GM12875 (cell line): ENCODE measurements around the gene CCDC86.

Source experiments
- H3K4me3 ChIP-seq: one replicate; pipeline ENCODE4 v1.5.1; 2011; ENCODE audit warnings: low read depth, low read length, control low read depth
- TF ChIP-seq, protein P1 (sequence below): IDR thresholded peaks from 2 replicates; pipeline ENCODE4 v1.5.1; 2011; ENCODE audit warnings: low read depth, mild to moderate bottlenecking, control low read depth, inconsistent platforms, low read length, moderate library complexity, borderline replicate concordance; ENCODE audit not compliant: insufficient read depth

CCDC86 gene

DNA sequence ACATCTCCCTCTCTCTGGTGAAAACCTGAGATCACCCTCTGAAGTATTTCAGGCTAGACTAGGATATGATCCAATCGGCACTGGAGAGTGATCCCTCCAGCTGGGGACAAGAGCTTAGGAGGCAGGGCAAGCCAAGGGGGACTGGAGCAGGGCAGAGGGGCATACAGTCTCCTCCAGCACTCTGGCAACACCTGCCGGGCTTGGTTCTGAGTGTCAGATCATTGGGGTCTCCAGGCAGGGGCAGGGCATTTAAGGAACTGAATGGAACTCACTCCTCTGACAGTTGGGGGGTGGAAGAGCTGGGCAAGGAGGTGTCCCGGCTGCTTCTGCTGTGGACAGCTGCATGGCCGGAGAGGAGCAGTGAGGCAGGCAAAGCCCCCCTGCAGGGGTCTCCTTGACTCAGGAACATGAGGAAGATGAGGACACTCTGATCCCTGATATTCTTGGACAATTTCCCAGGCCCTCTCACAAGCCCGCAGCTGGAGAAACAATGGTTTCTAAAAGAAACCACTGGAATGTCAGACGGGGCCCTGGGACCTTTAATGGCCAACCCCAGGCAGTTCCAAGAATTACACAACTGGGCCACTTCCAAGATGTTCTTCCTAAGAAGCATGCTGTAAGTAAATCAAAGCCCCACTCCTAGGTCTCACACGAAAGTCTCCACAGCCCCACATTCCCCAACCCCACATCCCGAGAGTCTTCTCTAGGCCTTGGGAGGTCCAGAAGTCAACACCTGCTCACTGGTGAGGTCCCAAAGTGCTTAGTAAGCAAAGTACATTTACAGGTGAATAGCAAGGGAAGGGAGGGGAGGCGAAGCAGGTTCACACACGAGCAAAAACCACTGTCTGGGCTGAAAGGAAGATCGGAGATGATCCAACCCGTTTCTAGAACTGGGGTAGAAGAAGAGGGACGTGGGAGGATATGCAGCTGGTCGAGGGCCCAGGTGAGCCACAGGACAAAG is 1.2 kb upstream of the CCDC86 start:
- H3K4me3 ChIP-seq, result no peak overlapping the region
- TF ChIP-seq, protein P1, sequence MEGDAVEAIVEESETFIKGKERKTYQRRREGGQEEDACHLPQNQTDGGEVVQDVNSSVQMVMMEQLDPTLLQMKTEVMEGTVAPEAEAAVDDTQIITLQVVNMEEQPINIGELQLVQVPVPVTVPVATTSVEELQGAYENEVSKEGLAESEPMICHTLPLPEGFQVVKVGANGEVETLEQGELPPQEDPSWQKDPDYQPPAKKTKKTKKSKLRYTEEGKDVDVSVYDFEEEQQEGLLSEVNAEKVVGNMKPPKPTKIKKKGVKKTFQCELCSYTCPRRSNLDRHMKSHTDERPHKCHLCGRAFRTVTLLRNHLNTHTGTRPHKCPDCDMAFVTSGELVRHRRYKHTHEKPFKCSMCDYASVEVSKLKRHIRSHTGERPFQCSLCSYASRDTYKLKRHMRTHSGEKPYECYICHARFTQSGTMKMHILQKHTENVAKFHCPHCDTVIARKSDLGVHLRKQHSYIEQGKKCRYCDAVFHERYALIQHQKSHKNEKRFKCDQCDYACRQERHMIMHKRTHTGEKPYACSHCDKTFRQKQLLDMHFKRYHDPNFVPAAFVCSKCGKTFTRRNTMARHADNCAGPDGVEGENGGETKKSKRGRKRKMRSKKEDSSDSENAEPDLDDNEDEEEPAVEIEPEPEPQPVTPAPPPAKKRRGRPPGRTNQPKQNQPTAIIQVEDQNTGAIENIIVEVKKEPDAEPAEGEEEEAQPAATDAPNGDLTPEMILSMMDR, result no peak

DNA sequence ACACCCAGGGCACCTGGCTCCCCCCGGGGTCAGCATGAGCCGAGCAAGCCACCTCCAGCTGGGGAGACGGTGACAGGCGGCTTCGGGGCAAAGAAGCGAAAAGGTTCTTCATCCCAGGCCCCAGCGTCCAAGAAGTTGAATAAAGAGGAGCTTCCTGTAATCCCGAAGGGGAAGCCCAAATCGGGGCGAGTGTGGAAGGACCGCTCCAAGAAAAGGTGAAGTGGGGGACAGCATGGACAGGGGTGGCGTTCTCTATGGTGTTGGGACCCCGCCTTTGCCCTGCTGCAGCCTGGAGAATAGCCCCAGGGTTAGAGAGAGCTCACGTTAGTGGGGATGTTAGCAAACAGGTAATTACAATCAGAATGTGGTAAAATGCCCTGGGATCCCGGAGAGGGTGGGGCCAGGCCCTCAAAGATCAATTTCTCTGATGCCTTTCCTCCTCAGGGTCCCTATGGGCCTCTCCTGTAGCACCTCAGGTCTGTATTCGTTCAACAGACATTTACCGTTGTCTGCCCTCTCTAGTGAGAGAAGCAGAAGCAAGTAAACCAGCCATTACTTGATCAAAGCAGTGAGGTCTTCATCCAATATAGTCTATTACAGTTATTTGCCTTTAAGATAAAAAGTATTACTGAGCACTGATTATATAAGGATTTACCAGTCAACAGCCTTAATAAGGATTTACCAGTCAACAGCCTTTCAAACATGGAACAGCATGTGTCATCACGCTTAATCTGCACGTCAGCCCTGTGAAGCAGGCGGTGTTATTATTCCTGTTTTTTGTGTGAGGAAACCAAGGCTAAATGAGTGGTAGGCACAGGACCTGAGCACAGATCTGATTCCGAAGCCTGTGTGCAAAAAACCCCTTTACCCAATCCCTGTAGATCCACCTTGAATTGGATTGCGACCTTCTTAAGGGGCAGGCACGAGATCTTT is 1.0 kb downstream of the CCDC86 start:
- H3K4me3 ChIP-seq, result peak overlapping the region; percentile 96
- TF ChIP-seq, protein P1, result no peak

- H3K4me3 ChIP-seq, result peak overlapping the region; percentile 96
- TF ChIP-seq, protein P1, result no peak
Measured at GRCh38 chr11:60844045-60844869, 2.3 kb downstream of the CCDC86 start.

DNA sequence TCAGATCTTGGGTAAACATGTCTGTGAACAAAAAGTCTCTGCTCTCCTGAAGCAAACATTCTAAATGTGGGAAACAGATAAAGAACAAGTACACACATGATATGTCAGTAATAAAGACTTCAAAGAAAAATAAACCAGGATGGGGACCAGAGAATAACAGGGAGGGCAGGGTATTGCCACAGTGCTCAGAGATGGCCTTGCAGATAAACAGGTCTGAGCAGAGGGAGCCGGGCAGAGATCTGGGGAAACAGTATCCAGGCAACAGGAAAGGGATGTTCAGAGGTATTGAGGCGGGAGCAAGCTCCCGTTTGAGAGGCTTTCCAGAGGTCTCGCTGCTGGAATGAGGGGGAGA is 2.9 kb downstream of the CCDC86 start:
- TF ChIP-seq, protein P1, result no peak
- no peak overlapping the region for H3K4me3 ChIP-seq

DNA sequence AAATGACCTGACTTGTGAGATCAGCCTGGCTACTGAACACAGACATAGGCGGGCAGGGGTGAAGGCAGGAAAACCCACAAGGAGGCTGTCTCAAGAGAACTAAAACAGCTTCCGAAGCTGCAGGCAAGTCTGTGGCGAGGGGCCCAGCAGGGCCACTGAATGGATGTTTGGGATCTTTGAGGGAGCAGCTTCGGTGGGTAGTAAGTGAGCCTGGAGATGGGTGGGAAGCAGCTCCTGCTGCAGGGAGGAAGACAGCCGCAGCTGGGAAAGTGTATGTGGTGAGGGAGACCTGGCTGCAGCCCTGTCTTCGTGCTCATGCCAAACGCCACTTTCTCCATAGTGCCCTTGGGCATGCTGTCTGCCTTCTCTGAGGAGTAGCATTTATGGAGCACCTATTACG is 3.4 kb downstream of the CCDC86 start:
- no peak overlapping the region for H3K4me3 ChIP-seq
- TF ChIP-seq, protein P1, result no peak

DNA sequence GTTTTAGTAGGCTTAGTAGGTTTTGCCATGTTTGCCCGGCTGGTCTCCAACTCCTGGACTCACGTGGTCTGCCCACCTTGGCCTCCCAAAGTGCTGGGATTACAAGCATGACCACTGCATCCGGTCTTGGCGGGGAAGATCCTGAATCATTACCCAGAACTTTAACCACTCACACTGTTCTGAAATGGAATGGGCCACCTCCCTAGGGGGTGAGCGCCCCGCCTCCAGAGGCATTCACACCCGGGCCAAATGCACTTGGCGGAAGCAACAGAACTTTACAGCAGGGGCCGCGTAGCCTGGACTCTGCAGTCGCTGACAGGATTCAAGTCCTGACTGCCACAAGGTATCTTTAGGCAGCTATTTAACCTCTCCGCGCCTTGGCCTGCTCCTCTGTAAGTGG is 5.4 kb downstream of the CCDC86 start:
- TF ChIP-seq, protein P1, result no peak
- H3K4me3 ChIP-seq, result no peak overlapping the region
